Measurements from ENCODE around the gene DPF3. TPM values are rescaled to one million over a fixed set of nuclear protein-coding genes. Genes with fewer than 3 reads are reported as not detected.
A peak's percentile ranks its signal among the peaks of the same experiment; 100 is the strongest.

DPF3 gene
- total and polyA plus RNA-seq, 2 of the 13 experiments (the other 11 are each of a cell fraction or from before 2014, with no cell fraction given): 0.09 to 0.60 TPM

DNA sequence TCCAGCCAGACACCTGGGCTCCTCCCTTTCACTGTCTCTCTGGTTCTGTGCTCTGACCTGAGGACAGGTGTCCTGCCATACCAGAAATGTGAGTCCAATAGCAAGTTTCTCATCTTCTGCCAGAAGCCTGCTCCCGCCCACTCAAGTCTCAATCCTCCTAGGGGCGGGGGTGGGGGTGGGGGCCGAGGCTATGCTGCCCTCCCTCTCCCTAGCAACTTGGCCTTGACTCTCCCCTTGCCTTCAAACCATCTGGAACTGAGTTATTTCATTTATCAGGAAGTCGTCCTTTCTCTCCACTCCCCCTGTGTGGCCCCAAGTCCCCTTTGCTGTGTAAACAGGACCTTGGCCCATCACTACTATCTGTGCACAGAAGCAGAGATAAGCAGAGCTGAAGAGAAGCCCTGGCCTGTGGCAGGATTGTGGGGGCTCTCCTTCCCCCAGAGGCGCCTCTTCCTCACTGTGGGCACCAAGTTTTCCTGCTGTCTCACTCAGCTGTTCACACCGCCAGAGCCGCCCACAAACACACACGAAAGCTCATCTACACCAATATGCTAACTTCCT lies 117.1 kb downstream of the DPF3 start (continued):
- TF ChIP-seq, protein P1, sequence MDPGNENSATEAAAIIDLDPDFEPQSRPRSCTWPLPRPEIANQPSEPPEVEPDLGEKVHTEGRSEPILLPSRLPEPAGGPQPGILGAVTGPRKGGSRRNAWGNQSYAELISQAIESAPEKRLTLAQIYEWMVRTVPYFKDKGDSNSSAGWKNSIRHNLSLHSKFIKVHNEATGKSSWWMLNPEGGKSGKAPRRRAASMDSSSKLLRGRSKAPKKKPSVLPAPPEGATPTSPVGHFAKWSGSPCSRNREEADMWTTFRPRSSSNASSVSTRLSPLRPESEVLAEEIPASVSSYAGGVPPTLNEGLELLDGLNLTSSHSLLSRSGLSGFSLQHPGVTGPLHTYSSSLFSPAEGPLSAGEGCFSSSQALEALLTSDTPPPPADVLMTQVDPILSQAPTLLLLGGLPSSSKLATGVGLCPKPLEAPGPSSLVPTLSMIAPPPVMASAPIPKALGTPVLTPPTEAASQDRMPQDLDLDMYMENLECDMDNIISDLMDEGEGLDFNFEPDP (CRISPR knock-in tag; conservative IDR thresholded peaks at IDR 0.05): 0 out of 2 replicates have a peak, but pooled peaks have one; percentile 51
- TF ChIP-seq, protein P2, sequence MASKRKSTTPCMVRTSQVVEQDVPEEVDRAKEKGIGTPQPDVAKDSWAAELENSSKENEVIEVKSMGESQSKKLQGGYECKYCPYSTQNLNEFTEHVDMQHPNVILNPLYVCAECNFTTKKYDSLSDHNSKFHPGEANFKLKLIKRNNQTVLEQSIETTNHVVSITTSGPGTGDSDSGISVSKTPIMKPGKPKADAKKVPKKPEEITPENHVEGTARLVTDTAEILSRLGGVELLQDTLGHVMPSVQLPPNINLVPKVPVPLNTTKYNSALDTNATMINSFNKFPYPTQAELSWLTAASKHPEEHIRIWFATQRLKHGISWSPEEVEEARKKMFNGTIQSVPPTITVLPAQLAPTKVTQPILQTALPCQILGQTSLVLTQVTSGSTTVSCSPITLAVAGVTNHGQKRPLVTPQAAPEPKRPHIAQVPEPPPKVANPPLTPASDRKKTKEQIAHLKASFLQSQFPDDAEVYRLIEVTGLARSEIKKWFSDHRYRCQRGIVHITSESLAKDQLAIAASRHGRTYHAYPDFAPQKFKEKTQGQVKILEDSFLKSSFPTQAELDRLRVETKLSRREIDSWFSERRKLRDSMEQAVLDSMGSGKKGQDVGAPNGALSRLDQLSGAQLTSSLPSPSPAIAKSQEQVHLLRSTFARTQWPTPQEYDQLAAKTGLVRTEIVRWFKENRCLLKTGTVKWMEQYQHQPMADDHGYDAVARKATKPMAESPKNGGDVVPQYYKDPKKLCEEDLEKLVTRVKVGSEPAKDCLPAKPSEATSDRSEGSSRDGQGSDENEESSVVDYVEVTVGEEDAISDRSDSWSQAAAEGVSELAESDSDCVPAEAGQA (IDR thresholded peaks at IDR 0.05; ENCODE audit: low read depth): no peak
- TF ChIP-seq, protein P2 (CRISPR knock-in tag; IDR thresholded peaks at IDR 0.05; ENCODE audit: borderline replicate concordance): no peak
- TF ChIP-seq CREB1 (IDR thresholded peaks at IDR 0.05) (no peak), CREB1 (CRISPR knock-in tag; IDR thresholded peaks at IDR 0.05) (peak; percentile 34; the same call in 1 of the 2 replicates), ZNF607 (CRISPR knock-in tag; IDR thresholded peaks at IDR 0.05; ENCODE audit: borderline replicate concordance) (no peak), HNRNPUL1 (IDR thresholded peaks at IDR 0.05; ENCODE audit: low read depth, low read length) (no peak), SP5 (CRISPR knock-in tag; IDR thresholded peaks at IDR 0.05; ENCODE audit: borderline replicate concordance, low read depth) (peak; percentile 82), KDM2A (CRISPR knock-in tag; IDR thresholded peaks at IDR 0.05; ENCODE audit: borderline replicate concordance, low read depth) (0 out of 2 replicates have a peak, but pooled peaks have one; percentile 39), ZBTB7B (CRISPR knock-in tag; IDR thresholded peaks at IDR 0.05) (peak; percentile 99), SUZ12 (IDR thresholded peaks at IDR 0.05; ENCODE audit: low read depth, low read length) (no peak)
- TF ChIP-seq, protein P3, sequence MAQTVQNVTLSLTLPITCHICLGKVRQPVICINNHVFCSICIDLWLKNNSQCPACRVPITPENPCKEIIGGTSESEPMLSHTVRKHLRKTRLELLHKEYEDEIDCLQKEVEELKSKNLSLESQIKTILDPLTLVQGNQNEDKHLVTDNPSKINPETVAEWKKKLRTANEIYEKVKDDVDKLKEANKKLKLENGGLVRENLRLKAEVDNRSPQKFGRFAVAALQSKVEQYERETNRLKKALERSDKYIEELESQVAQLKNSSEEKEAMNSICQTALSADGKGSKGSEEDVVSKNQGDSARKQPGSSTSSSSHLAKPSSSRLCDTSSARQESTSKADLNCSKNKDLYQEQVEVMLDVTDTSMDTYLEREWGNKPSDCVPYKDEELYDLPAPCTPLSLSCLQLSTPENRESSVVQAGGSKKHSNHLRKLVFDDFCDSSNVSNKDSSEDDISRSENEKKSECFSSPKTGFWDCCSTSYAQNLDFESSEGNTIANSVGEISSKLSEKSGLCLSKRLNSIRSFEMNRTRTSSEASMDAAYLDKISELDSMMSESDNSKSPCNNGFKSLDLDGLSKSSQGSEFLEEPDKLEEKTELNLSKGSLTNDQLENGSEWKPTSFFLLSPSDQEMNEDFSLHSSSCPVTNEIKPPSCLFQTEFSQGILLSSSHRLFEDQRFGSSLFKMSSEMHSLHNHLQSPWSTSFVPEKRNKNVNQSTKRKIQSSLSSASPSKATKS (CRISPR knock-in tag; IDR thresholded peaks at IDR 0.05): no peak
- TF ChIP-seq, protein P4, sequence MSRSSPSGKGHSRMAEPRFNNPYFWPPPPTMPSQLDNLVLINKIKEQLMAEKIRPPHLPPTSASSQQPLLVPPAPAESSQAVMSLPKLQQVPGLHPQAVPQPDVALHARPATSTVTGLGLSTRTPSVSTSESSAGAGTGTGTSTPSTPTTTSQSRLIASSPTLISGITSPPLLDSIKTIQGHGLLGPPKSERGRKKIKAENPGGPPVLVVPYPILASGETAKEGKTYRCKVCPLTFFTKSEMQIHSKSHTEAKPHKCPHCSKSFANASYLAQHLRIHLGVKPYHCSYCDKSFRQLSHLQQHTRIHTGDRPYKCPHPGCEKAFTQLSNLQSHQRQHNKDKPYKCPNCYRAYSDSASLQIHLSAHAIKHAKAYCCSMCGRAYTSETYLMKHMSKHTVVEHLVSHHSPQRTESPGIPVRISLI (CRISPR knock-in tag; IDR thresholded peaks at IDR 0.05; ENCODE audit: borderline replicate concordance): peak; percentile 69; the same call in 1 of the 2 replicates
- TF ChIP-seq, protein P5, sequence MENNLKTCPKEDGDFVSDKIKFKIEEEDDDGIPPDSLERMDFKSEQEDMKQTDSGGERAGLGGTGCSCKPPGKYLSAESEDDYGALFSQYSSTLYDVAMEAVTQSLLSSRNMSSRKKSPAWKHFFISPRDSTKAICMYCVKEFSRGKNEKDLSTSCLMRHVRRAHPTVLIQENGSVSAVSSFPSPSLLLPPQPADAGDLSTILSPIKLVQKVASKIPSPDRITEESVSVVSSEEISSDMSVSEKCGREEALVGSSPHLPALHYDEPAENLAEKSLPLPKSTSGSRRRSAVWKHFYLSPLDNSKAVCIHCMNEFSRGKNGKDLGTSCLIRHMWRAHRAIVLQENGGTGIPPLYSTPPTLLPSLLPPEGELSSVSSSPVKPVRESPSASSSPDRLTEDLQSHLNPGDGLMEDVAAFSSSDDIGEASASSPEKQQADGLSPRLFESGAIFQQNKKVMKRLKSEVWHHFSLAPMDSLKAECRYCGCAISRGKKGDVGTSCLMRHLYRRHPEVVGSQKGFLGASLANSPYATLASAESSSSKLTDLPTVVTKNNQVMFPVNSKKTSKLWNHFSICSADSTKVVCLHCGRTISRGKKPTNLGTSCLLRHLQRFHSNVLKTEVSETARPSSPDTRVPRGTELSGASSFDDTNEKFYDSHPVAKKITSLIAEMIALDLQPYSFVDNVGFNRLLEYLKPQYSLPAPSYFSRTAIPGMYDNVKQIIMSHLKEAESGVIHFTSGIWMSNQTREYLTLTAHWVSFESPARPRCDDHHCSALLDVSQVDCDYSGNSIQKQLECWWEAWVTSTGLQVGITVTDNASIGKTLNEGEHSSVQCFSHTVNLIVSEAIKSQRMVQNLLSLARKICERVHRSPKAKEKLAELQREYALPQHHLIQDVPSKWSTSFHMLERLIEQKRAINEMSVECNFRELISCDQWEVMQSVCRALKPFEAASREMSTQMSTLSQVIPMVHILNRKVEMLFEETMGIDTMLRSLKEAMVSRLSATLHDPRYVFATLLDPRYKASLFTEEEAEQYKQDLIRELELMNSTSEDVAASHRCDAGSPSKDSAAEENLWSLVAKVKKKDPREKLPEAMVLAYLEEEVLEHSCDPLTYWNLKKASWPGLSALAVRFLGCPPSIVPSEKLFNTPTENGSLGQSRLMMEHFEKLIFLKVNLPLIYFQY (CRISPR knock-in tag; IDR thresholded peaks at IDR 0.05; ENCODE audit: borderline replicate concordance): no peak
